GM23338 (cell line): ENCODE measurements around the gene GON7. TPM values are rescaled to one million over a fixed set of nuclear protein-coding genes. Genes with fewer than 3 reads are reported as not detected.

Experiments used
- ATAC-seq: fragments of 200-7000 bp; cut with Tn5 transposase; 3 replicates; pipeline ENCODE4 v1.9.1; 2020
- DNase-seq: peaks from one replicate; pipeline ENCODE4 v3.0.0-alpha.2; 2015; ENCODE audit warnings: low spot score
- H2AFZ ChIP-seq: fragments of 200-600 bp; sonication (generic); 2 replicates; pipeline ENCODE4 v1.8.0; 2016; ENCODE audit warnings: antibody characterized with exemption, mild to moderate bottlenecking, moderate library complexity
- H3F3A ChIP-seq: fragments of 200-600 bp; sonication (generic); replicated peaks from 2 replicates; pipeline ENCODE4 v1.8.0; 2017; ENCODE audit warnings: antibody characterized with exemption, mixed run types, low read depth
- H3K27ac ChIP-seq: fragments of 200-600 bp; sonication (generic); 2 replicates; pipeline ENCODE4 v1.6.1; 2016; ENCODE audit warnings: low read depth
- H3K27me3 ChIP-seq: fragments of 200-600 bp; sonication (generic); 2 replicates; pipeline ENCODE4 v1.8.0; 2016; ENCODE audit warnings: mild to moderate bottlenecking, mixed run types, moderate library complexity; ENCODE audit not compliant: insufficient read depth
- H3K36me3 ChIP-seq: fragments of 200-600 bp; sonication (generic); 2 replicates; pipeline ENCODE4 v1.8.0; 2016; ENCODE audit warnings: mild to moderate bottlenecking; ENCODE audit not compliant: insufficient read depth
- H3K4me1 ChIP-seq: fragments of 200-600 bp; sonication (generic); 2 replicates; pipeline ENCODE4 v1.8.0; 2016; ENCODE audit warnings: mild to moderate bottlenecking, moderate library complexity; ENCODE audit not compliant: insufficient read depth
- H3K4me2 ChIP-seq: fragments of 200-600 bp; sonication (generic); 2 replicates; pipeline ENCODE4 v1.7.1; 2017; ENCODE audit warnings: mixed run types
- H3K4me3 ChIP-seq: fragments of 200-600 bp; sonication (generic); 2 replicates; pipeline ENCODE4 v1.6.1; 2016; ENCODE audit warnings: mixed run types
- H3K79me2 ChIP-seq: fragments of 200-600 bp; sonication (generic); replicated peaks from 2 replicates; pipeline ENCODE4 v1.8.0; 2017; ENCODE audit warnings: mild to moderate bottlenecking; ENCODE audit not compliant: insufficient read depth
- H3K9me2 ChIP-seq: fragments of 200-600 bp; sonication (generic); 2 replicates; pipeline ENCODE4 v1.8.0; 2017; ENCODE audit not compliant: insufficient read depth
- H4K20me1 ChIP-seq: fragments of 200-600 bp; sonication (generic); replicated peaks from 2 replicates; pipeline ENCODE4 v1.8.0; 2017; ENCODE audit warnings: mild to moderate bottlenecking; ENCODE audit not compliant: insufficient read depth
- H3K27ac Mint-ChIP-seq: 2 replicates; pipeline ENCODE4 v1.8.0; 2020; ENCODE audit warnings: inconsistent platforms, mild to moderate bottlenecking, moderate library complexity, mixed read lengths
- H3K27me3 Mint-ChIP-seq: 3 replicates; pipeline ENCODE4 v1.8.0; 2022; ENCODE audit warnings: low read depth, mild to moderate bottlenecking, moderate library complexity, mixed read lengths, inconsistent platforms; ENCODE audit not compliant: insufficient read depth, poor library complexity
- H3K36me3 Mint-ChIP-seq: 3 replicates; pipeline ENCODE4 v1.8.0; 2021; ENCODE audit warnings: low read depth, mild to moderate bottlenecking, inconsistent platforms, moderate library complexity, mixed read lengths
- H3K4me1 Mint-ChIP-seq: 3 replicates; pipeline ENCODE4 v1.8.0; 2020; ENCODE audit warnings: mild to moderate bottlenecking, inconsistent platforms, mixed read lengths
- H3K4me3 Mint-ChIP-seq: 3 replicates; pipeline ENCODE4 v1.8.0; 2021; ENCODE audit warnings: moderate library complexity, mild to moderate bottlenecking, inconsistent platforms, mixed read lengths
- H3K9me3 Mint-ChIP-seq: 3 replicates; pipeline ENCODE4 v1.8.0; 2020; ENCODE audit warnings: moderate library complexity, mild to moderate bottlenecking, inconsistent platforms, mixed read lengths
- CREB1 ChIP-seq: fragments of 250-450 bp; sonication (Bioruptor Pico); IDR thresholded peaks from 2 replicates; pipeline ENCODE4 v1.5.0; 2020; ENCODE audit warnings: low read depth, mild to moderate bottlenecking, moderate library complexity
- EZH2 ChIP-seq: fragments of 200-600 bp; sonication (generic); IDR thresholded peaks from one replicate; pipeline ENCODE4 v1.8.0; 2017; ENCODE audit warnings: antibody characterized with exemption, mild to moderate bottlenecking, low read depth; ENCODE audit not compliant: unreplicated experiment
- EZH2phosphoT487 ChIP-seq: fragments of 200-600 bp; sonication (generic); IDR thresholded peaks from one replicate; pipeline ENCODE4 v1.8.1; 2018; ENCODE audit warnings: antibody characterized with exemption; ENCODE audit not compliant: unreplicated experiment
- JUNB ChIP-seq: IDR thresholded peaks from one replicate; pipeline ENCODE4 v1.6.1; 2016; ENCODE audit warnings: antibody characterized with exemption; ENCODE audit not compliant: unreplicated experiment
- NANOG ChIP-seq: IDR thresholded peaks from 2 replicates; pipeline ENCODE4 v1.6.1; 2016; ENCODE audit warnings: antibody characterized with exemption, borderline replicate concordance
- POLR2AphosphoS5 ChIP-seq: IDR thresholded peaks from 2 replicates; pipeline ENCODE4 v1.6.1; 2016; ENCODE audit warnings: antibody characterized with exemption, low read depth
- STAT1 ChIP-seq: IDR thresholded peaks from one replicate; pipeline ENCODE4 v1.6.1; 2016; ENCODE audit warnings: antibody characterized with exemption; ENCODE audit not compliant: unreplicated experiment
- ZNF114 ChIP-seq: fragments of 250-450 bp; sonication (Bioruptor Pico); IDR thresholded peaks from 2 replicates; pipeline ENCODE4 v1.5.0; 2020; ENCODE audit warnings: mild to moderate bottlenecking, moderate library complexity
- ZNF331 ChIP-seq: fragments of 250-450 bp; sonication (Bioruptor Pico); IDR thresholded peaks from 2 replicates; pipeline ENCODE4 v1.5.0; 2020; ENCODE audit warnings: low read depth, mild to moderate bottlenecking, moderate library complexity
- polyA plus RNA-seq: library from polyadenylated mRNA; unstranded; fragments of >200 nt; fragmentation: Nextera tagmentation; extraction: Ambion mirVana; gene quantifications from 2 replicates; pipeline ENCODE4 v1.2.1, GENCODE V29; 2016
- total RNA-seq: library from RNA; depleted of rRNA; stranded (reverse); fragments of >200 nt; shearing (Covaris generic); gene quantifications from 2 replicates; pipeline ENCODE4 v1.2.3, GENCODE V29; 2014
- TF ChIP-seq, protein P1 (sequence below): fragments of 250-450 bp; sonication (Bioruptor Pico); IDR thresholded peaks from 2 replicates; pipeline ENCODE4 v1.5.0; 2020; ENCODE audit warnings: mild to moderate bottlenecking, moderate library complexity
- TF ChIP-seq, protein P2 (sequence below): IDR thresholded peaks from one replicate; pipeline ENCODE4 v1.6.1; 2018; ENCODE audit warnings: antibody characterized with exemption; ENCODE audit not compliant: unreplicated experiment
- TF ChIP-seq, protein P3 (sequence below), 2 experiments: fragments of 200-600 bp in 1 of 2; sonication (generic) in 1 of 2; conservative IDR thresholded peaks; 2 replicates each; pipeline versions ENCODE4 v1.5.1 to v1.6.1; 2016 to 2017; ENCODE audit warnings: antibody characterized with exemption in 2 of 2, low read depth in 2 of 2, mild to moderate bottlenecking in 2 of 2, moderate library complexity in 1 of 2
- TF ChIP-seq, protein P4 (sequence below): IDR thresholded peaks from 2 replicates; pipeline ENCODE4 v1.6.1; 2016; ENCODE audit warnings: antibody characterized with exemption

GON7 gene
- total and polyA plus RNA-seq, 2 experiments from 2014 or later: 12.8 to 16.6 TPM

DNA sequence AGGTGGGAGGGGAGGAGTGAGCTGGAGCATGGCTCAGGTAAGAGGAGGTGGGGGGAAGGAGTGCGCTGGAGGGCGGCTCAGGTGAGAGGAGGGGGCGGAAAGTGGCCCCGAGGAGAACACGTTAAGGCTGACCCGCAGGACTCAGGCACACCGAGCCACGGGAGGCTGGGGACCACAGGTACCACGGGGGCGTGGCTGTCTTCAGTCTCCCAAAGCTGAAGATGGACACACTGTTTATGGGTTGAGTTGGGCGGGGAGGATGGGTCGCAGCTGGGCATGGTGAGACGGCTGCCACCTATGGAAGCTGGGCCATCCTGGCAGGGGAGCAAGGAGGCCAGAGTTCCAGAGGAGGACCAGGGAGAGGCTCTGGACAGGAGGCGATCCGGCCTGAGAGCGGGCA lies 23.7 kb upstream of the GON7 start:
- Mint-ChIP-seq H3K27ac (peak overlapping the region; percentile 60; the same call in 1 of the 2 replicates), H3K36me3 (peaks cover 30% of the 10 kb centered on the region)

More for the DNA sequence above, 23.7 kb upstream of the GON7 start:
- H3K4me3 Mint-ChIP-seq: no peak overlapping the region
- H3K27ac ChIP-seq: no peak overlapping the region
- H3K79me2 ChIP-seq: no peaks in the 10 kb centered on the region
- H3K4me1 Mint-ChIP-seq: no peaks in the 10 kb centered on the region; the same call in 2 of the 3 replicates
- H3K9me3 Mint-ChIP-seq: no peaks in the 10 kb centered on the region
- no peaks in the 10 kb centered on the region for H3F3A ChIP-seq
- H3K4me1 ChIP-seq: no peaks in the 10 kb centered on the region
- 0 out of 2 replicates have a peak, but pooled peaks cover 5% of the 10 kb centered on the region for H4K20me1 ChIP-seq
- ATAC-seq (no peak), DNase-seq (no peak)
- H3K4me3 ChIP-seq: no peak overlapping the region
- H2AFZ ChIP-seq: no peak overlapping the region
- H3K9me2 ChIP-seq: no peaks in the 10 kb centered on the region
- H3K27me3 ChIP-seq: no peaks in the 10 kb centered on the region
- H3K27me3 Mint-ChIP-seq: peaks cover 7% of the 10 kb centered on the region
- no peak for TF ChIP-seq EZH2phosphoT487
- no peak for TF ChIP-seq STAT1
- TF ChIP-seq, protein P1, sequence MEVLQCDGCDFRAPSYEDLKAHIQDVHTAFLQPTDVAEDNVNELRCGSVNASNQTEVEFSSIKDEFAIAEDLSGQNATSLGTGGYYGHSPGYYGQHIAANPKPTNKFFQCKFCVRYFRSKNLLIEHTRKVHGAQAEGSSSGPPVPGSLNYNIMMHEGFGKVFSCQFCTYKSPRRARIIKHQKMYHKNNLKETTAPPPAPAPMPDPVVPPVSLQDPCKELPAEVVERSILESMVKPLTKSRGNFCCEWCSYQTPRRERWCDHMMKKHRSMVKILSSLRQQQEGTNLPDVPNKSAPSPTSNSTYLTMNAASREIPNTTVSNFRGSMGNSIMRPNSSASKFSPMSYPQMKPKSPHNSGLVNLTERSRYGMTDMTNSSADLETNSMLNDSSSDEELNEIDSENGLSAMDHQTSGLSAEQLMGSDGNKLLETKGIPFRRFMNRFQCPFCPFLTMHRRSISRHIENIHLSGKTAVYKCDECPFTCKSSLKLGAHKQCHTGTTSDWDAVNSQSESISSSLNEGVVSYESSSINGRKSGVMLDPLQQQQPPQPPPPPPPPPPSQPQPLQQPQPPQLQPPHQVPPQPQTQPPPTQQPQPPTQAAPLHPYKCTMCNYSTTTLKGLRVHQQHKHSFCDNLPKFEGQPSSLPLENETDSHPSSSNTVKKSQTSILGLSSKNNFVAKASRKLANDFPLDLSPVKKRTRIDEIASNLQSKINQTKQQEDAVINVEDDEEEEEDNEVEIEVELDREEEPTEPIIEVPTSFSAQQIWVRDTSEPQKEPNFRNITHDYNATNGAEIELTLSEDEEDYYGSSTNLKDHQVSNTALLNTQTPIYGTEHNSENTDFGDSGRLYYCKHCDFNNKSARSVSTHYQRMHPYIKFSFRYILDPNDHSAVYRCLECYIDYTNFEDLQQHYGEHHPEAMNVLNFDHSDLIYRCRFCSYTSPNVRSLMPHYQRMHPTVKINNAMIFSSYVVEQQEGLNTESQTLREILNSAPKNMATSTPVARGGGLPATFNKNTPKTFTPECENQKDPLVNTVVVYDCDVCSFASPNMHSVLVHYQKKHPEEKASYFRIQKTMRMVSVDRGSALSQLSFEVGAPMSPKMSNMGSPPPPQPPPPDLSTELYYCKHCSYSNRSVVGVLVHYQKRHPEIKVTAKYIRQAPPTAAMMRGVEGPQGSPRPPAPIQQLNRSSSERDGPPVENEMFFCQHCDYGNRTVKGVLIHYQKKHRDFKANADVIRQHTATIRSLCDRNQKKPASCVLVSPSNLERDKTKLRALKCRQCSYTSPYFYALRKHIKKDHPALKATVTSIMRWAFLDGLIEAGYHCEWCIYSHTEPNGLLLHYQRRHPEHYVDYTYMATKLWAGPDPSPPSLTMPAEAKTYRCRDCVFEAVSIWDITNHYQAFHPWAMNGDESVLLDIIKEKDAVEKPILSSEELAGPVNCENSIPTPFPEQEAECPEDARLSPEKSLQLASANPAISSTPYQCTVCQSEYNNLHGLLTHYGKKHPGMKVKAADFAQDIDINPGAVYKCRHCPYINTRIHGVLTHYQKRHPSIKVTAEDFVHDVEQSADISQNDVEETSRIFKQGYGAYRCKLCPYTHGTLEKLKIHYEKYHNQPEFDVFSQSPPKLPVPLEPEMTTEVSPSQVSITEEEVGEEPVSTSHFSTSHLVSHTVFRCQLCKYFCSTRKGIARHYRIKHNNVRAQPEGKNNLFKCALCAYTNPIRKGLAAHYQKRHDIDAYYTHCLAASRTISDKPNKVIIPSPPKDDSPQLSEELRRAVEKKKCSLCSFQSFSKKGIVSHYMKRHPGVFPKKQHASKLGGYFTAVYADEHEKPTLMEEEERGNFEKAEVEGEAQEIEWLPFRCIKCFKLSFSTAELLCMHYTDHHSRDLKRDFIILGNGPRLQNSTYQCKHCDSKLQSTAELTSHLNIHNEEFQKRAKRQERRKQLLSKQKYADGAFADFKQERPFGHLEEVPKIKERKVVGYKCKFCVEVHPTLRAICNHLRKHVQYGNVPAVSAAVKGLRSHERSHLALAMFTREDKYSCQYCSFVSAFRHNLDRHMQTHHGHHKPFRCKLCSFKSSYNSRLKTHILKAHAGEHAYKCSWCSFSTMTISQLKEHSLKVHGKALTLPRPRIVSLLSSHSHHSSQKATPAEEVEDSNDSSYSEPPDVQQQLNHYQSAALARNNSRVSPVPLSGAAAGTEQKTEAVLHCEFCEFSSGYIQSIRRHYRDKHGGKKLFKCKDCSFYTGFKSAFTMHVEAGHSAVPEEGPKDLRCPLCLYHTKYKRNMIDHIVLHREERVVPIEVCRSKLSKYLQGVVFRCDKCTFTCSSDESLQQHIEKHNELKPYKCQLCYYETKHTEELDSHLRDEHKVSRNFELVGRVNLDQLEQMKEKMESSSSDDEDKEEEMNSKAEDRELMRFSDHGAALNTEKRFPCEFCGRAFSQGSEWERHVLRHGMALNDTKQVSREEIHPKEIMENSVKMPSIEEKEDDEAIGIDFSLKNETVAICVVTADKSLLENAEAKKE: no peak
- TF ChIP-seq NANOG: no peak
- TF ChIP-seq, protein P2, sequence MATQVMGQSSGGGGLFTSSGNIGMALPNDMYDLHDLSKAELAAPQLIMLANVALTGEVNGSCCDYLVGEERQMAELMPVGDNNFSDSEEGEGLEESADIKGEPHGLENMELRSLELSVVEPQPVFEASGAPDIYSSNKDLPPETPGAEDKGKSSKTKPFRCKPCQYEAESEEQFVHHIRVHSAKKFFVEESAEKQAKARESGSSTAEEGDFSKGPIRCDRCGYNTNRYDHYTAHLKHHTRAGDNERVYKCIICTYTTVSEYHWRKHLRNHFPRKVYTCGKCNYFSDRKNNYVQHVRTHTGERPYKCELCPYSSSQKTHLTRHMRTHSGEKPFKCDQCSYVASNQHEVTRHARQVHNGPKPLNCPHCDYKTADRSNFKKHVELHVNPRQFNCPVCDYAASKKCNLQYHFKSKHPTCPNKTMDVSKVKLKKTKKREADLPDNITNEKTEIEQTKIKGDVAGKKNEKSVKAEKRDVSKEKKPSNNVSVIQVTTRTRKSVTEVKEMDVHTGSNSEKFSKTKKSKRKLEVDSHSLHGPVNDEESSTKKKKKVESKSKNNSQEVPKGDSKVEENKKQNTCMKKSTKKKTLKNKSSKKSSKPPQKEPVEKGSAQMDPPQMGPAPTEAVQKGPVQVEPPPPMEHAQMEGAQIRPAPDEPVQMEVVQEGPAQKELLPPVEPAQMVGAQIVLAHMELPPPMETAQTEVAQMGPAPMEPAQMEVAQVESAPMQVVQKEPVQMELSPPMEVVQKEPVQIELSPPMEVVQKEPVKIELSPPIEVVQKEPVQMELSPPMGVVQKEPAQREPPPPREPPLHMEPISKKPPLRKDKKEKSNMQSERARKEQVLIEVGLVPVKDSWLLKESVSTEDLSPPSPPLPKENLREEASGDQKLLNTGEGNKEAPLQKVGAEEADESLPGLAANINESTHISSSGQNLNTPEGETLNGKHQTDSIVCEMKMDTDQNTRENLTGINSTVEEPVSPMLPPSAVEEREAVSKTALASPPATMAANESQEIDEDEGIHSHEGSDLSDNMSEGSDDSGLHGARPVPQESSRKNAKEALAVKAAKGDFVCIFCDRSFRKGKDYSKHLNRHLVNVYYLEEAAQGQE: no peak
- TF ChIP-seq ZNF114 (CRISPR knock-in tag): no peak
- TF ChIP-seq JUNB: no peak
- no peak for TF ChIP-seq CREB1
- TF ChIP-seq POLR2AphosphoS5: no peak
- TF ChIP-seq, protein P3, sequence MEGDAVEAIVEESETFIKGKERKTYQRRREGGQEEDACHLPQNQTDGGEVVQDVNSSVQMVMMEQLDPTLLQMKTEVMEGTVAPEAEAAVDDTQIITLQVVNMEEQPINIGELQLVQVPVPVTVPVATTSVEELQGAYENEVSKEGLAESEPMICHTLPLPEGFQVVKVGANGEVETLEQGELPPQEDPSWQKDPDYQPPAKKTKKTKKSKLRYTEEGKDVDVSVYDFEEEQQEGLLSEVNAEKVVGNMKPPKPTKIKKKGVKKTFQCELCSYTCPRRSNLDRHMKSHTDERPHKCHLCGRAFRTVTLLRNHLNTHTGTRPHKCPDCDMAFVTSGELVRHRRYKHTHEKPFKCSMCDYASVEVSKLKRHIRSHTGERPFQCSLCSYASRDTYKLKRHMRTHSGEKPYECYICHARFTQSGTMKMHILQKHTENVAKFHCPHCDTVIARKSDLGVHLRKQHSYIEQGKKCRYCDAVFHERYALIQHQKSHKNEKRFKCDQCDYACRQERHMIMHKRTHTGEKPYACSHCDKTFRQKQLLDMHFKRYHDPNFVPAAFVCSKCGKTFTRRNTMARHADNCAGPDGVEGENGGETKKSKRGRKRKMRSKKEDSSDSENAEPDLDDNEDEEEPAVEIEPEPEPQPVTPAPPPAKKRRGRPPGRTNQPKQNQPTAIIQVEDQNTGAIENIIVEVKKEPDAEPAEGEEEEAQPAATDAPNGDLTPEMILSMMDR (conservative IDR thresholded peaks at IDR 0.05; ENCODE audit: low read depth in 2 of 2): no peak
- TF ChIP-seq EZH2: no peak
- TF ChIP-seq, protein P4, sequence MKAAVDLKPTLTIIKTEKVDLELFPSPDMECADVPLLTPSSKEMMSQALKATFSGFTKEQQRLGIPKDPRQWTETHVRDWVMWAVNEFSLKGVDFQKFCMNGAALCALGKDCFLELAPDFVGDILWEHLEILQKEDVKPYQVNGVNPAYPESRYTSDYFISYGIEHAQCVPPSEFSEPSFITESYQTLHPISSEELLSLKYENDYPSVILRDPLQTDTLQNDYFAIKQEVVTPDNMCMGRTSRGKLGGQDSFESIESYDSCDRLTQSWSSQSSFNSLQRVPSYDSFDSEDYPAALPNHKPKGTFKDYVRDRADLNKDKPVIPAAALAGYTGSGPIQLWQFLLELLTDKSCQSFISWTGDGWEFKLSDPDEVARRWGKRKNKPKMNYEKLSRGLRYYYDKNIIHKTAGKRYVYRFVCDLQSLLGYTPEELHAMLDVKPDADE: no peak
- TF ChIP-seq ZNF331 (CRISPR knock-in tag): no peak
- no peak overlapping the region for H3K4me2 ChIP-seq
- peaks cover 4% of the 10 kb centered on the region; the same call in 1 of the 2 replicates for H3K36me3 ChIP-seq
